Activated effector memory CD4-positive, alpha-beta T cell treated with Interleukin-2 at 50 U/mL for 16 hours (primary cell): ENCODE measurements around the gene KLF16.

Experiments used
- DNase-seq: peaks from one replicate; pipeline ENCODE4 v3.0.0-alpha.2; 2020

KLF16 gene

GRCh38 chr19:1839658-1840540 is 23.5 kb downstream of the KLF16 start:
- no peak for DNase-seq

- DNase-seq: peak; percentile 36
These were observed 25.7 kb downstream of the KLF16 start for GRCh38 chr19:1837625-1838105.

- no peak for DNase-seq
These were observed 26.2 kb downstream of the KLF16 start for GRCh38 chr19:1837222-1837565.

GRCh38 chr19:1836458-1837221 is 26.7 kb downstream of the KLF16 start:
- no peak for DNase-seq

GRCh38 chr19:1833540-1833939 is 29.8 kb downstream of the KLF16 start:
- no peak for DNase-seq

DNA sequence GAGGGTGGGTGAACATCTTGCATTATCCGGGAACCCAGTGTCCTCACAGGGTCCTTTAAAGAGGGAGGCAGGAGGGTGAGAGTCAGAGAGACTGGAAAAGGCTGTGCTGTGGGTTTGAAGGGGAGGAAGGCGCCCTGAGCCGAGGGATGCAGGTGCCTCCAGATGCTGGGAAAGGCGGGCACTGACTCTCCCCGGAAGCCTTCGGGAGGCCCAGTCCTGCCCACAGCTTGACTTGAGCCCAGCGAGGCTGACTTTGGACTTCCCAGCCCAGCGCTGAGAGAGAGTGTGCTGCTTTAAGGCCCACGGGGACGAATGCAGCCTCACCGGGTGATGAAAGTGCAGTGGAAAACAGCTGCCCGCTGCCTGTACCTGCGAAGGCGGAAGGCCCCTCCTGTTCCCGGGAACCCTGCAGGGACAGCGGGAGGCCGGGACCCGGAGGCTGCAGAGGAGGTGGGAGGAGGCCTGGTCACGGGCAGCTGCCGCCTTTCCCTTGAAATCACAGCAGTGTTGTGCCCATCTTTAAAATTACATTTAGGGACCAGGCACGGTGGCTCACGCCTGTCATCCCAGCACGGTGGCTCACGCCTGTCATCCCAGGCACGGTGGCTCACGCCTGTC is 31.2 kb downstream of the KLF16 start:
- DNase-seq: no peak

GRCh38 chr19:1830978-1831377 is 32.4 kb downstream of the KLF16 start:
- no peak for DNase-seq

DNA sequence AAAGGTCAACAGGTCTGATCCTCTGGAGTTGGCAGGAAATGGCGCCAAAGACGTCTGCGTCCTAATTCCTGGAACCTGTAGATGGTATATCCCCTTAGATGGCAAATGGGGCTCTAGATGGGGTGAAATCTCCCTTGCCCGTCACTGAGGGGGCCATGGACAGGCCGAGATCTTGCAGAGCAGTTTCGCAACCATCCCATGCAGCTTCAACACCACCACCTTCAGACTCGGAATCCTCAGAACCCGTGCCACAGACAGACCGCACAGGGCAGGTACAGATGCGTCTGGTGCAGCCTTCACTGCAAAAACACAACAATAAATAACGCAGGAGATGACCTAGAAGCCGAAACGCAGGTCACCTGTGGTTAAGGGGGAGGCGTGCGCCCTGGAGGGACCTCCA is 32.8 kb downstream of the KLF16 start:
- no peak for DNase-seq

DNA sequence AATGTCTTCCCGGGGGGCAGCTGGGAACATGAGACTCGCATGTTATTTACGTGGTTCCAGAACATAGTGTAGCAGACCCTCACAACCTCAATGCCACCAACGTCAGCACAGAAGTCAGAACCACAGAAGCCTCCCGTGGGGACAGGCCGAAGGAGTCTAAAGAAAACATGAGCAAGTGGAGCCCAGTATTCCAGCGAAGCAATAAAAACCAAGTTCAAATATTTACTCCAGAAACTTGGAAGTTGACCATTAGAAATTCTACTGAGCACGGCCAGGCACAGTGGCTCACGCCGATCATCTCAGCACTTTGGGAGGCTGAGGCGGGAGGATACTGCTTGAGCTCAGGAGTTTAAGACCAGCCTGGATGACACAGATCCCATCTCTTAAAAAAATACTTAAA is 33.4 kb downstream of the KLF16 start:
- DNase-seq: no peak

GRCh38 chr19:1828279-1829238 is 34.8 kb downstream of the KLF16 start:
- DNase-seq: no peak

DNA sequence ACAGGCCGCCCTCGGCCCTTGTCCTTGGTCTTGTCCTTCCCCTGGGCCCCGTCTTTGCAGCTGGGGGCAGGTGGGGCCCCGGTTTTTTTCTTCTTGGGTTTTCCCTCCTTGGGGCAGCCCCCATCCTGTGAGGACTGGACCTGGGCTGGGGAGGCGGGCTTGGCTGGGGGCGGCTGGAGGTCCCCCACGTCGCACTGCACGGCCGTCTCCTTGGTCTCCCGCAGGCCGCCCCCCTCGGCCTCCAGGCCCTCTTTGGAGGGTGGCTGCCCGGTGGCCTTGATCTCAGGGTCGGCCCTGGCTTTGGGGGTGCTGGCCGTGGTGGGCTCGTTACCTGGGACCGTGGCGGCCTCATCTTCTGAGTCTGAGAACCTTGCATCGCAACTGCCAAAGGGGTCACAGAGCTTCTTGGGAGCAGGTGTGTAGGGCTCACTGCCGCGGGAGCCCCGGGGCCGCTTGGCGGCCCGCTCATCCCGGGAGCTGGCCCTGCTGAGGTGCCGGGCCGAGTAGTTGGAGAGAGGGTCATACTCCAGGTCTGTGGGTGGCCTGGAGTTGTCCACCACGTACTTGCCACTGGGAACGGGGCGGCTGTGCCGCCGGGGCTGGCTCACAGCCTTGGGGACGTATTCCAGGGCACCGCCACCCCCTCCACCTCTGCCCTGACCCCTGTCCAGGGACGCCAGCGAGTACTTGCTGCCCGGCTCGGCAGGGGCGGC is 35.7 kb downstream of the KLF16 start:
- no peak for DNase-seq

GRCh38 chr19:1826557-1827521 is 36.5 kb downstream of the KLF16 start:
- no peak for DNase-seq

GRCh38 chr19:1825909-1826556 is 37.3 kb downstream of the KLF16 start:
- DNase-seq: peak; percentile 62

- DNase-seq: no peak
These were observed 39.1 kb downstream of the KLF16 start for GRCh38 chr19:1824252-1824622.

- DNase-seq: no peak
These were observed 39.7 kb downstream of the KLF16 start for GRCh38 chr19:1823539-1824251.

DNA sequence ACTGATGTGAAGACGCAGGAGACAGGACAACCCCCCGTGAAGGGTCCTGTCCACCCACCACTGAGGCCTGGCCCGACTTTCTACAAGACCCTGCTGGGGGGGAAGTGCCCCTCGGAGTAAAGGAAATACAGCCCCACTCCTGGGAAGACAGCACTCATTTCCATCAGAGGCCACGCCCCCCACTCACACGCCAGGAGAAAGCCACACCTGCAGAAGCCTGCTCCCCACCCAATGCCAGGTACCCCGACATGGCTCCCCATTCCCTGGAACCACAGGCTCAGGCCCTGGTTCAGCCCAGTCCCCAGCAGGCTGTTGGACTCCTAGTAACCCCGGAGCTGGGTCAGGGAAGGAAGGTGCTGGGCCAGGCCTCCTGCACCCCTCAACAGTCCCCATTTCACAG is 40.4 kb downstream of the KLF16 start:
- DNase-seq: no peak

DNA sequence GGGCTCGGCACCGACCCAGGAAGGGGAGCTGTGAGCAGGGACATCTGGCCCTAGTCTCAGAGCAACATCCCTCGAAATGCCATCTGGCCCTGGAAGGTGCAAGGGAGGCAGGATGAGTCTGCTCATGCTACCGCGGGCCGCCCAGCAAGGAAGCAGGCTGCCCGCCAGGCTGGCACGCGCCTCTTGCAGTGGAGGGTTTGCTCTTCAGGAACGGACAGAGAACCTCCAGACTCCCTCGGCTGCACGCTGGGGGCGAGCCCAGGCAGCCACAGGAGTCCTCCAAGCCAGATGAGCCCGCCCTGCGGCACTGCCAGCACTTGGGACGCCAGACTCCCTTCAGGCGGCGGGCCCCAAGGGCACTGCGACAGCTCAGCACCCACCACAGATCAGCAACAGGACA is 41.2 kb downstream of the KLF16 start:
- no peak for DNase-seq

DNA sequence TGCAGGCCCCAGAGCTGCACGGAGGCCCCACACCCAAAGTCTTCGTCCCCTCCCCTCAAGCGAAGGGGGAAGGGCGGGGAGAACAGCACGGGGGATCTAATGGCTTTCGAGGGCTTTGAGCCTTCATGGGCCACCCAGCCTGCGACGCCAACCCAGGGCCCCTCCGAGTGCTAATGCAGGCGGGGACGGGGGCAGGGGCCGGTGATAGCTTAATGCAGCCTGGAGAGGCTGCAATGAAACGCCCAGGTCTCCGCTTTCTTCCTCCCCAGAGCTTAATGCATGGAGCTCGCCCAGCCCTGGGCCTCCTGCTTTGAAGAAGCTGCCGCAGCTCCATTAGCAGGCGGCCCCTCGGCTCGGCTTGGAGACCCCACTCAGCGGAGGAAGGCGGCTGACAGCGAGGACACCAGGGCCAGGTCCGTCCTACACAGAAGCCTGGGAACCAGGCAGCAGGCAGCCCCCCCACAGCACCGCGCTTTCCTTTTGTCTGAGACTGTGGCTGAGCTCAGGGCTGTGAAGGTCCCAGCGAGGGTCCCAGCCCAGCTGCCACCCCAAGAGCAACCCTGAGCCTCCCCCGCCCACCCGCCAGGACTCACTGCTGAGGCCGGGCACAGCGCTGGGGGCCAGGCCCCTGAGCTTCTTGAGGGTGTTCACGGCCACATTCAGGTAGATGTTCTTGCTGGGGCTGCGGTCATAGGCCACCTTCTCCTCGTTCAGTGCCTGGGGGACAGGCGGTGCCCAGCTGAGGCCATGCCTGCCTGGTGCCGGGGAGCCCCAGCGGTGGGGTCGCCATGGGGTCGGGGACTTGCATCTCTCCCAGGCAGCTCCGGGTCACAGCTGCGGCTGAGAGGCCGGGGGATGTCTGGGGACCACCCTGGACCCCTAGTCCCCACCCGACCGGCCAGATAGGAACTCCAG is 43.8 kb downstream of the KLF16 start:
- DNase-seq: no peak
